ENCODE results near the gene CORO6.

GRCh38 chr17:29596811-29597210 is 25.9 kb downstream of the CORO6 start:
- TF ChIP-seq CTCF (IDR thresholded peaks at IDR 0.05) (no peak), POLR2A (IDR thresholded peaks at IDR 0.05) (no peak)
